ENCODE measurements around the gene SHTN1.

Gene SHTN1

GRCh38 chr10:116985611-116986010 lies 19.4 kb downstream of the SHTN1 start:
- H3K27ac ChIP-seq, result no peak overlapping the region
- TF ChIP-seq ZFX (IDR thresholded peaks at IDR 0.05) (no peak), CTCF (conservative IDR thresholded peaks at IDR 0.05) (no peak)

GRCh38 chr10:116984202-116984990 lies 20.6 kb downstream of the SHTN1 start:
- TF ChIP-seq CTCF (conservative IDR thresholded peaks at IDR 0.05) (no peak), ZFX (IDR thresholded peaks at IDR 0.05) (no peak)
- no peak overlapping the region for H3K27ac ChIP-seq

GRCh38 chr10:116980041-116980440 lies 24.9 kb downstream of the SHTN1 start:
- no peak overlapping the region for H3K27ac ChIP-seq
- TF ChIP-seq CTCF (conservative IDR thresholded peaks at IDR 0.05) (no peak), ZFX (IDR thresholded peaks at IDR 0.05) (no peak)

GRCh38 chr10:116978901-116979300 lies 26.1 kb downstream of the SHTN1 start:
- TF ChIP-seq CTCF (conservative IDR thresholded peaks at IDR 0.05), result no peak
- TF ChIP-seq ZFX (IDR thresholded peaks at IDR 0.05), result no peak
- no peak overlapping the region for H3K27ac ChIP-seq

- no peak overlapping the region for H3K27ac ChIP-seq
- TF ChIP-seq CTCF (conservative IDR thresholded peaks at IDR 0.05) (no peak), ZFX (IDR thresholded peaks at IDR 0.05) (no peak)
Observed at GRCh38 chr10:116974456-116975005, 30.5 kb downstream of the SHTN1 start.

GRCh38 chr10:116973946-116974455 lies 31.0 kb downstream of the SHTN1 start:
- H3K27ac ChIP-seq, result no peak overlapping the region
- TF ChIP-seq ZFX (IDR thresholded peaks at IDR 0.05), result no peak
- TF ChIP-seq CTCF (conservative IDR thresholded peaks at IDR 0.05), result no peak

GRCh38 chr10:116973371-116973905 lies 31.5 kb downstream of the SHTN1 start:
- H3K27ac ChIP-seq, result no peak overlapping the region

More at GRCh38 chr10:116973371-116973905, 31.5 kb downstream of the SHTN1 start:
- TF ChIP-seq CTCF (conservative IDR thresholded peaks at IDR 0.05), result no peak
- TF ChIP-seq ZFX (IDR thresholded peaks at IDR 0.05), result no peak

Data from C4-2B (cell line).